AG09319 (cell line): ENCODE results near the gene TMEM203.

Source experiments
- DNase-seq: peaks from one replicate; pipeline ENCODE4 v3.0.0-alpha.2; 2010; ENCODE audit warnings: low read depth; ENCODE audit errors: extremely low read depth
- CTCF ChIP-seq: IDR thresholded peaks from 2 replicates; pipeline ENCODE4 v1.5.1; 2011; ENCODE audit warnings: low read depth, mild to moderate bottlenecking, inconsistent platforms, low read length, moderate library complexity

The TMEM203 gene

GRCh38 chr9:137194909-137195308 lies 10.5 kb downstream of the TMEM203 start:
- no peak for TF ChIP-seq CTCF
- DNase-seq: no peak

- no peak for TF ChIP-seq CTCF
- no peak for DNase-seq
Observed at GRCh38 chr9:137194388-137194787, 11.1 kb downstream of the TMEM203 start.

- no peak for TF ChIP-seq CTCF
- no peak for DNase-seq
Observed at GRCh38 chr9:137193771-137194170, 11.7 kb downstream of the TMEM203 start.

- TF ChIP-seq CTCF: no peak
- no peak for DNase-seq
Observed at GRCh38 chr9:137192859-137193258, 12.6 kb downstream of the TMEM203 start.

- TF ChIP-seq CTCF: no peak
- no peak for DNase-seq
Observed at GRCh38 chr9:137192448-137192780, 13.0 kb downstream of the TMEM203 start.

GRCh38 chr9:137191691-137192447 lies 13.6 kb downstream of the TMEM203 start:
- TF ChIP-seq CTCF: no peak
- no peak for DNase-seq

GRCh38 chr9:137191245-137191644 lies 14.2 kb downstream of the TMEM203 start:
- no peak for DNase-seq
- no peak for TF ChIP-seq CTCF
